ENCODE measurements around the gene IQCB1.

- TF ChIP-seq POLR2A (IDR thresholded peaks at IDR 0.05) = no peak
- TF ChIP-seq, protein P1, sequence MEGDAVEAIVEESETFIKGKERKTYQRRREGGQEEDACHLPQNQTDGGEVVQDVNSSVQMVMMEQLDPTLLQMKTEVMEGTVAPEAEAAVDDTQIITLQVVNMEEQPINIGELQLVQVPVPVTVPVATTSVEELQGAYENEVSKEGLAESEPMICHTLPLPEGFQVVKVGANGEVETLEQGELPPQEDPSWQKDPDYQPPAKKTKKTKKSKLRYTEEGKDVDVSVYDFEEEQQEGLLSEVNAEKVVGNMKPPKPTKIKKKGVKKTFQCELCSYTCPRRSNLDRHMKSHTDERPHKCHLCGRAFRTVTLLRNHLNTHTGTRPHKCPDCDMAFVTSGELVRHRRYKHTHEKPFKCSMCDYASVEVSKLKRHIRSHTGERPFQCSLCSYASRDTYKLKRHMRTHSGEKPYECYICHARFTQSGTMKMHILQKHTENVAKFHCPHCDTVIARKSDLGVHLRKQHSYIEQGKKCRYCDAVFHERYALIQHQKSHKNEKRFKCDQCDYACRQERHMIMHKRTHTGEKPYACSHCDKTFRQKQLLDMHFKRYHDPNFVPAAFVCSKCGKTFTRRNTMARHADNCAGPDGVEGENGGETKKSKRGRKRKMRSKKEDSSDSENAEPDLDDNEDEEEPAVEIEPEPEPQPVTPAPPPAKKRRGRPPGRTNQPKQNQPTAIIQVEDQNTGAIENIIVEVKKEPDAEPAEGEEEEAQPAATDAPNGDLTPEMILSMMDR (IDR thresholded peaks at IDR 0.05) = no peak
Measured at GRCh38 chr3:121819236-121819635, 15.6 kb downstream of the IQCB1 start.
